ENCODE measurements around the gene TBX15. TPM values are rescaled to one million over a fixed set of nuclear protein-coding genes. Genes with fewer than 3 reads are reported as not detected.

Gene TBX15
- total and polyA plus RNA-seq, 4 donors = 0.07 to 0.31 (median 0.24) TPM

DNA sequence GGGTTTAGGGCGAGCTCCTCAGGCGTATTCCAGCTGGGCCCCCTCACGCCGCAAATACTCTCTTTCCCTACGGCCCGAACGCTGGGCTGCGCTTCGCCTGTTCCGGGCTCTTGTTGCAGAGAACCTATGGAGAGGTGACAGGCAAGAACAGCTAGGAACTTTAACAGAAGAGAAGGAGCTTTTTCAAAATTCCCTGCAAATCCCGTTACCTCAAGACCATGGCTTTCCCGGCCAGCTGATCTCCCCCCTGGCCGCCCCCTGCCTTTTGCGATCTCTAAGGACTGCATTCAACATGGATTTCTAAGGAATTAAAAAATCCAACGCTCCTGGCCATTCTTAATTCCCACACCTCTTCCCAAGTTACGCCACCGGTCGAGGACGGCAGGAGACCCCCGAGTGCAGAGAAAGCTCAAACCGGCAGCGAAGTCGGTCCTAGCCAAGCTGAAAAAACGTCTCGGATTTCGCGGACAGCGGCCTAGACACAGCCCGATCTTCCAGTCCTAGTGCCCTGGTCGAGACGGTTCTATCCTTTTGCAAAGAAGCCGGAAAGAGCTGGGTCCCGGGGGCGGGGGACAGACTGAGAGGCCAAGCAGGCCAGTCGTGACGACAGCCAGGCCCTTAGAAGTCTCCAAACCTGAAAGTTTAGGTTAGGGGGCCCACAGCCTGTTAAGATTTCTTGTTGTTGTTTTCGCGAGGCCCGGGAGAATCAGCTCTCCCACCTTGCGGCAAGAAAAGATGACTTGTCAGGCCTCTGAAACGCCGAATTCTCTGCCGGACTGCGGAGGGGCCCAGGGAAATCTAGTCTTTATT lies 1.1 kb upstream of the TBX15 start:
- Histone ChIP-seq H3K4me1 (ENCODE audit: control insufficient read depth in 5 of 5, insufficient read depth in 5 of 5, low read length in 5 of 5) (peaks cover 0 to 45% (median 7%) of the 10 kb centered on the region in 5 donors), H3K36me3 (ENCODE audit: control insufficient read depth in 4 of 4, insufficient read depth in 4 of 4, low read length in 4 of 4) (no peaks in the 10 kb centered on the region), H3K27me3 (ENCODE audit: control insufficient read depth in 3 of 3, insufficient read depth in 3 of 3, low read length in 2 of 3) (peaks cover 20 to 100% (median 95%) of the 10 kb centered on the region in 3 donors), H3K9ac (ENCODE audit: insufficient read depth in 1 of 2, low read length in 2 of 2) (no peak overlapping the region), H3K27ac (ENCODE audit: low read depth in 1 of 2, low read length in 1 of 2) (no peak overlapping the region), H3K9me3 (ENCODE audit: control insufficient read depth in 4 of 4, insufficient read depth in 3 of 4, low read length in 3 of 4) (peaks cover 0 to 30% (median 0%) of the 10 kb centered on the region in 4 donors), H3K4me3 (no peak overlapping the region)
- 10 to 16% methylated on average over 44 of the region's 44 CpGs for WGBS, 2 donors
- TF ChIP-seq, protein P1, sequence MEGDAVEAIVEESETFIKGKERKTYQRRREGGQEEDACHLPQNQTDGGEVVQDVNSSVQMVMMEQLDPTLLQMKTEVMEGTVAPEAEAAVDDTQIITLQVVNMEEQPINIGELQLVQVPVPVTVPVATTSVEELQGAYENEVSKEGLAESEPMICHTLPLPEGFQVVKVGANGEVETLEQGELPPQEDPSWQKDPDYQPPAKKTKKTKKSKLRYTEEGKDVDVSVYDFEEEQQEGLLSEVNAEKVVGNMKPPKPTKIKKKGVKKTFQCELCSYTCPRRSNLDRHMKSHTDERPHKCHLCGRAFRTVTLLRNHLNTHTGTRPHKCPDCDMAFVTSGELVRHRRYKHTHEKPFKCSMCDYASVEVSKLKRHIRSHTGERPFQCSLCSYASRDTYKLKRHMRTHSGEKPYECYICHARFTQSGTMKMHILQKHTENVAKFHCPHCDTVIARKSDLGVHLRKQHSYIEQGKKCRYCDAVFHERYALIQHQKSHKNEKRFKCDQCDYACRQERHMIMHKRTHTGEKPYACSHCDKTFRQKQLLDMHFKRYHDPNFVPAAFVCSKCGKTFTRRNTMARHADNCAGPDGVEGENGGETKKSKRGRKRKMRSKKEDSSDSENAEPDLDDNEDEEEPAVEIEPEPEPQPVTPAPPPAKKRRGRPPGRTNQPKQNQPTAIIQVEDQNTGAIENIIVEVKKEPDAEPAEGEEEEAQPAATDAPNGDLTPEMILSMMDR (IDR thresholded peaks at IDR 0.05; ENCODE audit: control extremely low read depth, extremely low read depth) = no peak
- DNase-seq (peak; percentile 50 to 66 (median 60)), ATAC-seq (ENCODE audit: insufficient read depth, low FRiP score) (no peak)

DNA sequence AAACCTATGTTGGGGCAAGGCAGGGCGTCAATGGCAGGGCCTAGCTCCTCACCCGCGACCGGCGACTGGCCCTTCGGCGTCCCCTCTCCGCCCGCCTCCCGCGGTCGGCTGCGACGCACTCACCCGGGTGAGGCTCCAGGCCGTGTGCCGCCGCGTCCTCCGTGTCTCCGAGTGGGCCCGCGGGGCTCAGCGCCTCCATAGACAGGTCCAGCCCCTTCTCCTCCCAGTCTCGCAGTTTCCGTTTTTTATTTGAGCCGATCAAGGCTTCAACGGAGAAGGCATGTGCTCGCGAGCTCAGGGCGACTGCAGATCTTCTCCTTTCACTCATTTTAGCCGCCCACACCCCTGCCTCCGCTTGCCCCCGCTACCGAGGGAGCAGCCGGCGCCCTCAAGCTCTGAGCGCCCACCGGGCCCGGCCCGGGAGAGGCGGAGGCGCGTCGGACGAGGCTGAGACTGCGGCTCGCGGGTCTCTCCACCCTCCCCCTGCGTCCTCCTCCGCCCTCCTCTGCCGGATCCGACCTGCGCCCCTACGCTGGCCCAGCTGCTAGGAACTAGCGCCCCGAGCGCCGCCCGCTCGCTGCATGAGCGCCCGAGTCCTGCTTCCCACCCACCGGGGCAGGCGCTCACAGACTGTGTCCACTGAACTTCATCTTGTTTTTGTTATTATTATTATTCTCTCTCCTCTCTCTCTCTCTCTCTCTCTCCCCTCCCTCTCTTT lies 516 bp downstream of the TBX15 start:
- peaks cover 0 to 44% (median 13%) of the 10 kb centered on the region in 5 donors for H3K4me1 ChIP-seq (ENCODE audit: control insufficient read depth in 5 of 5, insufficient read depth in 5 of 5, low read length in 5 of 5)
- peak overlapping the region; percentile 9 for H3K4me3 ChIP-seq
- no peak overlapping the region for H3K9ac ChIP-seq (ENCODE audit: insufficient read depth in 1 of 2, low read length in 2 of 2)
- no peaks in the 10 kb centered on the region for H3K36me3 ChIP-seq (ENCODE audit: control insufficient read depth in 4 of 4, insufficient read depth in 4 of 4, low read length in 4 of 4)
- DNase-seq = peak in 2 of 3 donors; percentile 53 to 64
- peaks cover 0 to 31% (median 0%) of the 10 kb centered on the region in 4 donors for H3K9me3 ChIP-seq (ENCODE audit: control insufficient read depth in 4 of 4, insufficient read depth in 3 of 4, low read length in 3 of 4)
- no peak overlapping the region for H3K27ac ChIP-seq (ENCODE audit: low read depth in 1 of 2, low read length in 1 of 2)
- TF ChIP-seq, protein P1 (IDR thresholded peaks at IDR 0.05; ENCODE audit: control extremely low read depth, extremely low read depth) = no peak
- H3K27me3 ChIP-seq (ENCODE audit: control insufficient read depth in 3 of 3, insufficient read depth in 3 of 3, low read length in 2 of 3) = peaks cover 24 to 100% (median 95%) of the 10 kb centered on the region in 3 donors
- no peak for ATAC-seq (ENCODE audit: insufficient read depth, low FRiP score)
- WGBS, 2 donors = 2 to 5% methylated on average over 64 to 65 of the region's 65 CpGs

DNA sequence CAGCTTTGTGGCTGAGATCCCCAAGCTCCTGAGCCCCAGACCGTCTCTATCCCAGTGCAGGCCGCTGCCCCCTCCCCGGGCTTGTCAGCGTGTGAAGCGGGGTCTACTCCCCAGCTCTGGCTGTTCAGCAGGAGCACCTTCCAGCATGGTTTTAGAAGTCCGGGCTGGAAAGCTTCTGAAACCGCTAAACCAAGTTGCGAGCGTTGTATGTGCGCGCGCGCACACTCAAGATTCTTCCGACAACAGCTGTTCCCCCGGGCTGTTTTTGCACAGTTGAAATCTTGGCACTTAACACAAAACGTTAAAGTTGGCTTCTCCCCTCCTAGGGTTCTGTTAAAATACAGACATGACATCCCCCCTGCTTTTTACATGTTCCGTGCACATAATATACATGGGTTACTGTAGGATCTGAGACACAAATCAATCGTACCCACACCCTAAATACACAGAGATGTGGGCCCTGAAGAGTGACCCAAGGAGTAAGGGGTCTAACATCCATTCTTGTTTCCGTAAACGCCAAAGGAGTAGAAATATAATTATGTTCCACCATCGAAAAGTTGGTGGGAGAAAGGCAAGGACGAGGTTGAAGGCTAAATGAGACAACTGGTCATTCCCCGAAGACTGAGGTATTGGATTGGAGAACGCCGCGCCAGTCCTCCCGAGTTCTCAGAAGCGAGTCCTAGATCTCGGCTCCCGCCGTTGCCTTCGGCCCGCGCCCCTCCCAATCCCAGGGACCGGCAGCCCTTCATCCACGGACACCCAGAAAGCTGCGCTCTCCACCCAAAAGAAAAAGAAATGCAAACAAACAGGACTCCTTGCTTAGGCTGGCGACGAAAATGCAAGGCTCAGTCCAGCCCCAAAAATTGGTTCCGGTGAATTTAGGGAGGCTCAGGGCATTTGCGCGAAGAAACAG lies 1.3 kb downstream of the TBX15 start:
- Histone ChIP-seq H3K9ac (ENCODE audit: insufficient read depth in 1 of 2, low read length in 2 of 2) (no peak overlapping the region), H3K4me3 (peak overlapping the region; percentile 9), H3K36me3 (ENCODE audit: control insufficient read depth in 4 of 4, insufficient read depth in 4 of 4, low read length in 4 of 4) (no peaks in the 10 kb centered on the region), H3K27me3 (ENCODE audit: control insufficient read depth in 3 of 3, insufficient read depth in 3 of 3, low read length in 2 of 3) (peaks cover 24 to 100% (median 95%) of the 10 kb centered on the region in 3 donors), H3K4me1 (ENCODE audit: control insufficient read depth in 5 of 5, insufficient read depth in 5 of 5, low read length in 5 of 5) (peaks cover 0 to 44% (median 13%) of the 10 kb centered on the region in 5 donors), H3K9me3 (ENCODE audit: control insufficient read depth in 4 of 4, insufficient read depth in 3 of 4, low read length in 3 of 4) (peaks cover 0 to 31% (median 0%) of the 10 kb centered on the region in 4 donors), H3K27ac (ENCODE audit: low read depth in 1 of 2, low read length in 1 of 2) (no peak overlapping the region)
- 7 to 13% methylated on average over 42 of the region's 42 CpGs for WGBS, 2 donors
- ATAC-seq (ENCODE audit: insufficient read depth, low FRiP score) = no peak
- peak; percentile 61 to 75 (median 62) for DNase-seq
- TF ChIP-seq, protein P1 (IDR thresholded peaks at IDR 0.05; ENCODE audit: control extremely low read depth, extremely low read depth) = no peak

Data from lung (tissue), 12 donors.